ENCODE data around the gene UTF1.

- TF ChIP-seq POLR2A (IDR thresholded peaks at IDR 0.05; ENCODE audit: low read depth, low read length) = no peak
- TF ChIP-seq POLR2AphosphoS5 (IDR thresholded peaks at IDR 0.05; ENCODE audit: low read depth, low read length) = no peak
- no peak for TF ChIP-seq TAF1 (IDR thresholded peaks at IDR 0.05; ENCODE audit: borderline replicate concordance, low read depth, low read length)
These were observed 8.4 kb downstream of the UTF1 start for GRCh38 chr10:133238466-133238804.

All from GM12892 (cell line).